Activated naive CD4-positive, alpha-beta T cell treated with Interleukin-2 at 50 U/mL for 16 hours (primary cell): ENCODE results near the gene ARMC3.

ENCODE experiments used
- DNase-seq: peaks from one replicate; pipeline ENCODE4 v3.0.0-alpha.2; 2020

ARMC3 gene

GRCh38 chr10:23080262-23080661 lies 152.4 kb downstream of the ARMC3 start:
- DNase-seq = no peak

- DNase-seq = no peak
Observed at GRCh38 chr10:23081221-23081750, 153.4 kb downstream of the ARMC3 start.

- DNase-seq = no peak
Observed at GRCh38 chr10:23081891-23082290, 154.0 kb downstream of the ARMC3 start.
